ENCODE results near the gene RHOU. TPM values are rescaled to one million over a fixed set of nuclear protein-coding genes. Genes with fewer than 3 reads are reported as not detected.
A peak's percentile ranks its signal among the peaks of the same experiment; 100 is the strongest.

Gene RHOU
- total and polyA plus RNA-seq, 5 donors: 5.2 to 15.1 (median 11.3) TPM

- no peak for ATAC-seq
- 97% methylated on average over 4 of the region's 4 CpGs for WGBS
Observed at GRCh38 chr1:228706305-228706704, 29.0 kb upstream of the RHOU start.

GRCh38 chr1:228717081-228717480, 18.2 kb upstream of the RHOU start:
- H3K27ac ChIP-seq (ENCODE audit: low read length): no peak overlapping the region
- no peak overlapping the region for H3K4me3 ChIP-seq (ENCODE audit: low read length)
- ATAC-seq: no peak
- 30% methylated on average over 1 of the region's 1 CpG for WGBS
- H3K27me3 ChIP-seq (ENCODE audit: control insufficient read depth, insufficient read depth): no peaks in the 10 kb centered on the region
- no peaks in the 10 kb centered on the region for H3K9me3 ChIP-seq (ENCODE audit: control insufficient read depth, low read length)
- no peak for DNase-seq
- intact Hi-C loops (cut with DNase I): no loop called here
- H3K4me1 ChIP-seq (ENCODE audit: control insufficient read depth, insufficient read depth, low read length): no peaks in the 10 kb centered on the region

More at GRCh38 chr1:228706305-228706704, 29.0 kb upstream of the RHOU start:
- no peak overlapping the region for H3K4me3 ChIP-seq (ENCODE audit: low read length)
- H3K27ac ChIP-seq (ENCODE audit: low read length): no peak overlapping the region
- H3K4me1 ChIP-seq (ENCODE audit: control insufficient read depth, insufficient read depth, low read length): no peaks in the 10 kb centered on the region
- intact Hi-C loops (cut with DNase I): no loop called here
- no peak for DNase-seq
- H3K9me3 ChIP-seq (ENCODE audit: control insufficient read depth, low read length): no peaks in the 10 kb centered on the region
- H3K27me3 ChIP-seq (ENCODE audit: control insufficient read depth, insufficient read depth): no peaks in the 10 kb centered on the region

GRCh38 chr1:228721407-228721806, 13.9 kb upstream of the RHOU start:
- H3K4me3 ChIP-seq (ENCODE audit: low read length): no peak overlapping the region
- WGBS: 75% methylated on average over 10 of the region's 10 CpGs
- intact Hi-C loops (cut with DNase I): no loop called here

GRCh38 chr1:228723287-228723686, 12.0 kb upstream of the RHOU start:
- ATAC-seq (no peak), DNase-seq (no peak)
- Histone ChIP-seq H3K27me3 (ENCODE audit: control insufficient read depth, insufficient read depth) (no peaks in the 10 kb centered on the region), H3K9me3 (ENCODE audit: control insufficient read depth, low read length) (no peaks in the 10 kb centered on the region), H3K4me3 (ENCODE audit: low read length) (no peak overlapping the region), H3K27ac (ENCODE audit: low read length) (no peak overlapping the region), H3K4me1 (ENCODE audit: control insufficient read depth, insufficient read depth, low read length) (no peaks in the 10 kb centered on the region)
- intact Hi-C loops (cut with DNase I): no loop called here
- WGBS: 89% methylated on average over 6 of the region's 6 CpGs

More at GRCh38 chr1:228721407-228721806, 13.9 kb upstream of the RHOU start:
- Histone ChIP-seq H3K4me1 (ENCODE audit: control insufficient read depth, insufficient read depth, low read length) (no peaks in the 10 kb centered on the region), H3K9me3 (ENCODE audit: control insufficient read depth, low read length) (no peaks in the 10 kb centered on the region), H3K27me3 (ENCODE audit: control insufficient read depth, insufficient read depth) (no peaks in the 10 kb centered on the region), H3K27ac (ENCODE audit: low read length) (no peak overlapping the region)
- DNase-seq (no peak), ATAC-seq (peak; percentile 25 to 74)

GRCh38 chr1:228723921-228724320, 11.4 kb upstream of the RHOU start:
- DNase-seq (no peak), ATAC-seq (no peak)
- H3K27me3 ChIP-seq (ENCODE audit: control insufficient read depth, insufficient read depth): no peaks in the 10 kb centered on the region
- no peak overlapping the region for H3K27ac ChIP-seq (ENCODE audit: low read length)
- WGBS: 86% methylated on average over 6 of the region's 6 CpGs
- no peaks in the 10 kb centered on the region for H3K4me1 ChIP-seq (ENCODE audit: control insufficient read depth, insufficient read depth, low read length)
- no peak overlapping the region for H3K4me3 ChIP-seq (ENCODE audit: low read length)
- intact Hi-C loops (cut with DNase I): no loop called here
- no peaks in the 10 kb centered on the region for H3K9me3 ChIP-seq (ENCODE audit: control insufficient read depth, low read length)

GRCh38 chr1:228725178-228725577, 10.1 kb upstream of the RHOU start:
- Histone ChIP-seq H3K4me3 (ENCODE audit: low read length) (no peak overlapping the region), H3K9me3 (ENCODE audit: control insufficient read depth, low read length) (no peaks in the 10 kb centered on the region), H3K27ac (ENCODE audit: low read length) (no peak overlapping the region), H3K4me1 (ENCODE audit: control insufficient read depth, insufficient read depth, low read length) (no peaks in the 10 kb centered on the region), H3K27me3 (ENCODE audit: control insufficient read depth, insufficient read depth) (no peaks in the 10 kb centered on the region)
- intact Hi-C loops (cut with DNase I): no loop called here
- ATAC-seq (peak in 1 of 2 donors; percentile 13), DNase-seq (peak in 1 of 3 donors; percentile 50)
- WGBS: 36% methylated on average over 3 of the region's 3 CpGs

GRCh38 chr1:228727681-228728171, 7.6 kb upstream of the RHOU start:
- H3K4me1 ChIP-seq (ENCODE audit: control insufficient read depth, insufficient read depth, low read length): no peaks in the 10 kb centered on the region
- no peak overlapping the region for H3K4me3 ChIP-seq (ENCODE audit: low read length)
- 10% methylated on average over 1 of the region's 1 CpG for WGBS
- ATAC-seq (peak; percentile 81 to 85), DNase-seq (no peak)
- intact Hi-C loops (cut with DNase I): no loop called here
- no peaks in the 10 kb centered on the region for H3K27me3 ChIP-seq (ENCODE audit: control insufficient read depth, insufficient read depth)
- H3K27ac ChIP-seq (ENCODE audit: low read length): no peak overlapping the region
- H3K9me3 ChIP-seq (ENCODE audit: control insufficient read depth, low read length): no peaks in the 10 kb centered on the region

- H3K4me3 ChIP-seq (ENCODE audit: low read length): no peak overlapping the region
- no peaks in the 10 kb centered on the region for H3K9me3 ChIP-seq (ENCODE audit: control insufficient read depth, low read length)
- 63% methylated on average over 8 of the region's 8 CpGs for WGBS
- peak in 1 of 3 donors; percentile 51 for DNase-seq
- intact Hi-C loops (cut with DNase I): loop anchor here in 2 of 4 donors (10.0 kb wide), 2 partner anchors 172 to 492 kb away; no protein-coding TSS in a partner anchor
- H3K27ac ChIP-seq (ENCODE audit: low read length): no peak overlapping the region
- H3K4me1 ChIP-seq (ENCODE audit: control insufficient read depth, insufficient read depth, low read length): no peaks in the 10 kb centered on the region
- ATAC-seq: no peak
- no peaks in the 10 kb centered on the region for H3K27me3 ChIP-seq (ENCODE audit: control insufficient read depth, insufficient read depth)
Observed at GRCh38 chr1:228732426-228732825, 2.9 kb upstream of the RHOU start.

- Histone ChIP-seq H3K4me1 (ENCODE audit: control insufficient read depth, insufficient read depth, low read length) (no peaks in the 10 kb centered on the region), H3K4me3 (ENCODE audit: low read length) (no peak overlapping the region), H3K9me3 (ENCODE audit: control insufficient read depth, low read length) (no peaks in the 10 kb centered on the region), H3K27me3 (ENCODE audit: control insufficient read depth, insufficient read depth) (no peaks in the 10 kb centered on the region), H3K27ac (ENCODE audit: low read length) (no peak overlapping the region)
- no peak for DNase-seq
- intact Hi-C loops (cut with DNase I): loop anchor here in 2 of 4 donors (10.0 kb wide), 2 partner anchors 171 to 491 kb away; no protein-coding TSS in a partner anchor
- 96% methylated on average over 4 of the region's 4 CpGs for WGBS
- ATAC-seq: no peak
Observed at GRCh38 chr1:228733576-228733975, 1.7 kb upstream of the RHOU start.

- peaks cover under 1% of the 10 kb centered on the region for H3K4me1 ChIP-seq (ENCODE audit: control insufficient read depth, insufficient read depth, low read length)
- H3K27me3 ChIP-seq (ENCODE audit: control insufficient read depth, insufficient read depth): no peaks in the 10 kb centered on the region
- peak; percentile 58 to 82 (median 74) for DNase-seq
- intact Hi-C loops (cut with DNase I): loop anchor here (5.0 to 10.0 kb wide), 6 partner anchors 116 to 491 kb away; no protein-coding TSS in a partner anchor
- peak overlapping the region; percentile 79 for H3K4me3 ChIP-seq (ENCODE audit: low read length)
- peak; percentile 42 to 45 for ATAC-seq
- H3K27ac ChIP-seq (ENCODE audit: low read length): peak overlapping the region; percentile 19
- H3K9me3 ChIP-seq (ENCODE audit: control insufficient read depth, low read length): no peaks in the 10 kb centered on the region
- WGBS: 7% methylated on average over 60 of the region's 60 CpGs
Observed at GRCh38 chr1:228735871-228736586, 750 bp downstream of the RHOU start.

- Histone ChIP-seq H3K4me1 (ENCODE audit: control insufficient read depth, insufficient read depth, low read length) (peaks cover 2% of the 10 kb centered on the region), H3K4me3 (ENCODE audit: low read length) (peak overlapping the region; percentile 79), H3K9me3 (ENCODE audit: control insufficient read depth, low read length) (no peaks in the 10 kb centered on the region), H3K27ac (ENCODE audit: low read length) (peak overlapping the region; percentile 42), H3K27me3 (ENCODE audit: control insufficient read depth, insufficient read depth) (no peaks in the 10 kb centered on the region)
- no peak for ATAC-seq
- intact Hi-C loops (cut with DNase I): loop anchor here (5.0 to 10.0 kb wide), 6 partner anchors 115 to 490 kb away; no protein-coding TSS in a partner anchor
- 42% methylated on average over 5 of the region's 5 CpGs for WGBS
- no peak for DNase-seq
Observed at GRCh38 chr1:228736844-228737445, 1.7 kb downstream of the RHOU start.

Measured in right cardiac atrium (tissue), 5 donors.